GM13976 (cell line): ENCODE data around the gene BIK.

Experiments
- DNase-seq: peaks from one replicate; pipeline ENCODE4 v3.0.0; 2012; ENCODE audit warnings: low spot score
- in situ Hi-C: fragments of 300-500 bp; cut with MboI; formaldehyde crosslinking; loops from one replicate; pipeline ENCODE4 v1.12.0; 2022; ENCODE audit warnings: low sequenced_read_pairs, mixed read lengths, inconsistent platforms; ENCODE audit not compliant: unreplicated experiment
- TF ChIP-seq, protein P1 (sequence below): IDR thresholded peaks from 2 replicates; pipeline ENCODE4 v1.5.1; 2012; ENCODE audit warnings: borderline replicate concordance, mild to moderate bottlenecking; ENCODE audit not compliant: insufficient read depth; ENCODE audit errors: extremely low read depth, missing control alignments, control extremely low read depth

The BIK gene

GRCh38 chr22:43133401-43133800, 22.9 kb downstream of the BIK start:
- in situ Hi-C loops, result no loop called here
- DNase-seq, result no peak
- TF ChIP-seq, protein P1, sequence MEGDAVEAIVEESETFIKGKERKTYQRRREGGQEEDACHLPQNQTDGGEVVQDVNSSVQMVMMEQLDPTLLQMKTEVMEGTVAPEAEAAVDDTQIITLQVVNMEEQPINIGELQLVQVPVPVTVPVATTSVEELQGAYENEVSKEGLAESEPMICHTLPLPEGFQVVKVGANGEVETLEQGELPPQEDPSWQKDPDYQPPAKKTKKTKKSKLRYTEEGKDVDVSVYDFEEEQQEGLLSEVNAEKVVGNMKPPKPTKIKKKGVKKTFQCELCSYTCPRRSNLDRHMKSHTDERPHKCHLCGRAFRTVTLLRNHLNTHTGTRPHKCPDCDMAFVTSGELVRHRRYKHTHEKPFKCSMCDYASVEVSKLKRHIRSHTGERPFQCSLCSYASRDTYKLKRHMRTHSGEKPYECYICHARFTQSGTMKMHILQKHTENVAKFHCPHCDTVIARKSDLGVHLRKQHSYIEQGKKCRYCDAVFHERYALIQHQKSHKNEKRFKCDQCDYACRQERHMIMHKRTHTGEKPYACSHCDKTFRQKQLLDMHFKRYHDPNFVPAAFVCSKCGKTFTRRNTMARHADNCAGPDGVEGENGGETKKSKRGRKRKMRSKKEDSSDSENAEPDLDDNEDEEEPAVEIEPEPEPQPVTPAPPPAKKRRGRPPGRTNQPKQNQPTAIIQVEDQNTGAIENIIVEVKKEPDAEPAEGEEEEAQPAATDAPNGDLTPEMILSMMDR, result no peak

- DNase-seq, result no peak
- in situ Hi-C loops, result no loop called here
- TF ChIP-seq, protein P1, result no peak
Measured at GRCh38 chr22:43134553-43134952, 24.0 kb downstream of the BIK start.

DNA sequence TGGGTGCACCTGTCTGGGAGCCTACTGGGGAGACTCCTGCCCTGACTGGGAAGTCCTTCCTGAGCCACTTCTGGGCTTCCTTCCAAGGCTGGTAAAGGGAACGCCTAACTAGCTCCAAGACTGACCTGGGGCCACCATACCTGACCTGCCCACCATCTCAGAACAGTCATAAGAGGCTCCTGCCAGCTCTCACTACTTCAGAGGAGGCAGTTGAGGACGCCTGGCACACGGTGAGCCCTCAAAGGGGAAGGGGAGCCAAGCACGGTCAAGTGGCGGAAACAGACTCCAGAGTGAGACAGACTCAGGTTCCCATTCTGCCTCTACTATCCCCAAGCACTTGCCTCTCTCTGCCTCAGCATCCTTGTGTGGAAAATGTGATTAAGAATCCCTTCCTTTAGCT, 25.0 kb downstream of the BIK start:
- in situ Hi-C loops, result no loop called here
- no peak for DNase-seq
- TF ChIP-seq, protein P1, result no peak

GRCh38 chr22:43136255-43136654, 25.7 kb downstream of the BIK start:
- peak; percentile 83 for DNase-seq
- in situ Hi-C loops, result no loop called here
- TF ChIP-seq, protein P1, result peak; percentile 68

DNA sequence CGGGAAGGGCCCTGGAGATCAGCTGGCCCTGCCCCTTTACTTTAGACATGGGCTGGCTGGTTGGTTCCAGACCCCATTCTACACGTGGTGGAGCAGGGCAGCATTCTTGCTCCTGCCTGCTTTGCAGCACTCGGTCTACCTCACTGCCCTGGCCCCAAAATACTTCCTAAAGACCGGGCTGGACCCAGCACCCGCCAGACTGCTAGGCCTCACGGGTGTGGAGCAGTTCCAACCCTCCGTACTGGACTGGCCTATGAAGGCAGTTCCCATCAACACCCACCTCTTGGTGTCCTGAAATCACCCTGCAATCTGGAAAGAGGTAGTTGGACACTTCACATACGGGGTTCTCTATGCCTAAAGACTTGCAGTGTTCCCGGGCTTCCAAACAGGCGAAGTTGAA, 26.3 kb downstream of the BIK start:
- in situ Hi-C loops, result no loop called here
- DNase-seq, result no peak
- TF ChIP-seq, protein P1, result no peak

DNA sequence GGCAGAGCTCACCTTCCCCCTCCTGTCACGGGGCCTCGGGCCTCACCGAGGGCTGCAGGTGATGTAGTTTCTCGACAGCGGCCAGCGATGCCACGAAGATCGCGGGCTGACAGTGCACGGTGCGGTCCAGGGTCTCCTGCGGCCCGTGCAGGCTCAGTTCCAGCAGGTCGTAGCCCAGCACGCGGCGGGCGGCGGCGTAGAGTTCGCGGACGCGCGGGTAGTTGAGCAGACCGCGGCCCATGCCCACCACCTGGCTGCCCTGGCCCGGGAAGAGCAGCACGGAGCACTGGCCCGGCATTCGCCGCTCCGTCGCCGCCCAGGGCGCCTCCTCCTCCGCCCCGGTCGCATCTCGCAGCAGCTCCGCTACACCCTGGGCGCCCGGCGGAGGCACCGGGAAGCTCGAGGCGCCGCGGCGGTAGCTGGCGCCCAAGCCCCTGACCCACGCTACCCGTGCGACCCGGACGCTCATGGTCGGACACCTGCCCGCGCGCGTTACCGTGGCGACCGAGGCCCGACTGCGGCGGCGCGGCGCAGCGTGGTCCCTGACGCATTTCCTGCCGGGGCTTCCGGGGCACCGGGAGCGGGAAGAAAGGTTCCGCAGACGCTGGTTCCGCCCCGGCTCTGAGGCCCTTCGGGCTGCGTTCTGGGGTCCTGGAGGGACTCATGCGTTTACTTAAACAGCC, 32.5 kb downstream of the BIK start, which contains the start of gene MCAT:
Gene MCAT, minus strand, starts transcription at position 519 of the 683 bp plus-strand sequence. Its CDS starts 50 bp downstream, at position 469.
- TF ChIP-seq, protein P1, result no peak
- DNase-seq, result peak; percentile 95
- in situ Hi-C loops, result no loop called here
